H9 (cell line): Measurements from ENCODE around the gene RABGAP1L. TPM values are rescaled to one million over a fixed set of nuclear protein-coding genes. Genes with fewer than 3 reads are reported as not detected.

Source experiments
- DNase-seq: peaks from one replicate; pipeline ENCODE4 v3.0.0-alpha.2; 2017
- H2AFZ ChIP-seq: one replicate; pipeline ENCODE4 v1.6.1; 2013; ENCODE audit warnings: mild to moderate bottlenecking, low read length, control low read depth, moderate library complexity
- H2AK5ac ChIP-seq: 2 replicates; pipeline ENCODE4 v1.6.1; 2013; ENCODE audit warnings: low read length, control low read depth, mixed read lengths; ENCODE audit not compliant: insufficient read length
- H2BK120ac ChIP-seq: one replicate; pipeline ENCODE4 v1.6.1; 2013; ENCODE audit warnings: low read depth, mild to moderate bottlenecking, low read length, control low read depth, inconsistent platforms; ENCODE audit not compliant: poor library complexity, severe bottlenecking
- H2BK12ac ChIP-seq: 2 replicates; pipeline ENCODE4 v1.6.1; 2013; ENCODE audit warnings: low read length, control low read depth, mixed read lengths, low read depth; ENCODE audit not compliant: insufficient read length
- H2BK15ac ChIP-seq: 2 replicates; pipeline ENCODE4 v1.6.1; 2013; ENCODE audit warnings: low read depth, low read length, control low read depth
- H2BK20ac ChIP-seq: one replicate; pipeline ENCODE4 v1.6.1; 2013; ENCODE audit warnings: low read depth, mild to moderate bottlenecking, low read length, control low read depth, inconsistent platforms; ENCODE audit not compliant: poor library complexity, severe bottlenecking
- H2BK5ac ChIP-seq: 2 replicates; pipeline ENCODE4 v1.6.1; 2013; ENCODE audit warnings: low read length, control low read depth, mixed read lengths; ENCODE audit not compliant: insufficient read length
- H3K14ac ChIP-seq: 2 replicates; pipeline ENCODE4 v1.6.1; 2013; ENCODE audit warnings: low read length, control low read depth; ENCODE audit not compliant: insufficient read depth
- H3K18ac ChIP-seq: 2 replicates; pipeline ENCODE4 v1.6.1; 2013; ENCODE audit warnings: low read depth, mild to moderate bottlenecking, mixed read lengths, low read length, control low read depth; ENCODE audit not compliant: insufficient read length
- H3K23ac ChIP-seq: 2 replicates; pipeline ENCODE4 v1.6.1; 2013; ENCODE audit warnings: low read length, control low read depth, mixed read lengths, low read depth; ENCODE audit not compliant: insufficient read length
- H3K23me2 ChIP-seq: 2 replicates; pipeline ENCODE4 v1.6.1; 2013; ENCODE audit warnings: low read depth, mild to moderate bottlenecking, mixed read lengths, low read length, control low read depth; ENCODE audit not compliant: insufficient read length, poor library complexity, severe bottlenecking
- H3K27ac ChIP-seq: 2 replicates; pipeline ENCODE4 v1.5.1; 2013; ENCODE audit warnings: low read length, control low read depth, mixed read lengths, low read depth; ENCODE audit not compliant: insufficient read length
- H3K27me3 ChIP-seq: 2 replicates; pipeline ENCODE4 v1.6.1; 2013; ENCODE audit warnings: low read length, control low read depth, inconsistent platforms; ENCODE audit not compliant: insufficient read depth
- H3K4ac ChIP-seq: 2 replicates; pipeline ENCODE4 v1.6.1; 2013; ENCODE audit warnings: low read depth, mild to moderate bottlenecking, control low read depth, inconsistent platforms, low read length, moderate library complexity
- H3K4me1 ChIP-seq: 2 replicates; pipeline ENCODE4 v1.6.1; 2013; ENCODE audit warnings: low read length, control low read depth, inconsistent platforms; ENCODE audit not compliant: insufficient read depth
- H3K4me2 ChIP-seq: 2 replicates; pipeline ENCODE4 v1.6.1; 2013; ENCODE audit warnings: low read length, control low read depth, mixed read lengths; ENCODE audit not compliant: insufficient read length, insufficient read depth
- H3K56ac ChIP-seq: 2 replicates; pipeline ENCODE4 v1.6.1; 2013; ENCODE audit warnings: low read depth, mild to moderate bottlenecking, mixed read lengths, low read length, control low read depth; ENCODE audit not compliant: insufficient read length
- H3K79me1 ChIP-seq: 2 replicates; pipeline ENCODE4 v1.6.1; 2013; ENCODE audit warnings: low read depth, mild to moderate bottlenecking, moderate library complexity, low read length, control low read depth, inconsistent platforms; ENCODE audit not compliant: insufficient read depth, poor library complexity, severe bottlenecking
- H3K79me2 ChIP-seq: 2 replicates; pipeline ENCODE4 v1.6.1; 2013; ENCODE audit warnings: low read length, control low read depth, inconsistent platforms; ENCODE audit not compliant: insufficient read depth
- H3K9ac ChIP-seq: 2 replicates; pipeline ENCODE4 v1.6.1; 2013; ENCODE audit warnings: low read length, control low read depth, mixed read lengths; ENCODE audit not compliant: insufficient read length; ENCODE audit errors: extremely low read depth
- H3K9me3 ChIP-seq: one replicate; pipeline ENCODE4 v1.6.1; 2013; ENCODE audit warnings: low read depth, low read length, inconsistent platforms; ENCODE audit not compliant: control insufficient read depth
- H3T11ph ChIP-seq: one replicate; pipeline ENCODE4 v1.6.1; 2013; ENCODE audit warnings: mild to moderate bottlenecking, low read length, control low read depth, inconsistent platforms
- H4K20me1 ChIP-seq: one replicate; pipeline ENCODE4 v1.6.1; 2013; ENCODE audit not compliant: control insufficient read depth, insufficient read length, insufficient read depth
- H4K5ac ChIP-seq: 2 replicates; pipeline ENCODE4 v1.6.1; 2013; ENCODE audit warnings: low read depth, mild to moderate bottlenecking, mixed read lengths, low read length, control low read depth; ENCODE audit not compliant: insufficient read length
- H4K8ac ChIP-seq: replicated peaks from 2 replicates; pipeline ENCODE4 v1.6.1; 2013; ENCODE audit warnings: low read length, control low read depth, mixed read lengths, low read depth; ENCODE audit not compliant: insufficient read length
- H4K91ac ChIP-seq: 2 replicates; pipeline ENCODE4 v1.6.1; 2013; ENCODE audit warnings: low read depth, mild to moderate bottlenecking, moderate library complexity, mixed read lengths, low read length, control low read depth; ENCODE audit not compliant: insufficient read length
- H3K27ac Mint-ChIP-seq, 3 experiments: 2 replicates in 2 of 3; 3 replicates in 1 of 3; pipeline ENCODE4 v1.8.0; 2020 to 2021; ENCODE audit warnings: mixed read lengths in 3 of 3, mild to moderate bottlenecking in 1 of 3, moderate library complexity in 1 of 3
- H3K27me3 Mint-ChIP-seq: 2 replicates; pipeline ENCODE4 v1.8.0; 2021; ENCODE audit warnings: low read depth, mild to moderate bottlenecking, moderate library complexity, mixed read lengths
- H3K36me3 Mint-ChIP-seq, 3 experiments: 2 replicates in 2 of 3; 3 replicates in 1 of 3; pipeline ENCODE4 v1.8.0; 2020 to 2021; ENCODE audit warnings: low read depth in 3 of 3, mixed read lengths in 3 of 3; ENCODE audit not compliant: insufficient read depth in 1 of 3
- H3K4me1 Mint-ChIP-seq, 2 experiments: 2 replicates each; pipeline ENCODE4 v1.8.0; 2020; ENCODE audit warnings: mixed read lengths in 2 of 2
- H3K4me3 Mint-ChIP-seq, 2 experiments: 2 replicates in 1 of 2; 3 replicates in 1 of 2; pipeline ENCODE4 v1.8.0; 2020 to 2021; ENCODE audit warnings: mild to moderate bottlenecking in 2 of 2, mixed read lengths in 2 of 2, moderate library complexity in 1 of 2
- H3K9me3 Mint-ChIP-seq, 2 experiments: 2 replicates in 1 of 2; 3 replicates in 1 of 2; pipeline ENCODE4 v1.8.0; 2020; ENCODE audit warnings: mild to moderate bottlenecking in 2 of 2, mixed read lengths in 2 of 2, moderate library complexity in 1 of 2
- CTCF ChIP-seq: fragments of 200-600 bp; sonication (generic); conservative IDR thresholded peaks from 3 replicates; pipeline ENCODE4 v1.8.0; 2021; ENCODE audit warnings: antibody characterized with exemption, mild to moderate bottlenecking
- WGBS: extraction: QIAGEN DNeasy Blood & Tissue Kit; methylation state at CpG from one replicate; pipeline ENCODE4 v1.1.7; 2013; ENCODE audit warnings: missing lambda C conversion rate, low lambda C conversion rate, mixed read lengths; ENCODE audit not compliant: insufficient read length; ENCODE audit errors: extremely low coverage; 5-methylcytosine and 5-hydroxymethylcytosine counted together
- total RNA-seq: library from RNA; stranded (reverse); gene quantifications from 2 replicates; pipeline ENCODE4 v1.2.1, GENCODE V29; 2021

The RABGAP1L gene
- total RNA-seq, 1 experiment from 2014 or later: 147 TPM

- Histone ChIP-seq H2BK120ac (no peak overlapping the region), H3K18ac (no peak overlapping the region), H3K23ac (no peak overlapping the region), H2BK15ac (no peak overlapping the region), H3K27ac (no peak overlapping the region), H4K5ac (no peak overlapping the region), H3K4ac (no peak overlapping the region), H3K9ac (no peak overlapping the region), H2AK5ac (no peak overlapping the region), H3K79me2 (no peaks in the 10 kb centered on the region), H4K8ac (no peak overlapping the region), H2BK12ac (no peak overlapping the region), H2BK20ac (no peak overlapping the region), H3T11ph (no peak overlapping the region), H2BK5ac (no peak overlapping the region), H2AFZ (no peak overlapping the region), H3K27me3 (no peaks in the 10 kb centered on the region), H3K23me2 (no peaks in the 10 kb centered on the region), H3K9me3 (no peaks in the 10 kb centered on the region), H3K4me1 (no peaks in the 10 kb centered on the region), H3K4me2 (no peak overlapping the region), H3K56ac (no peak overlapping the region), H4K91ac (no peak overlapping the region), H3K79me1 (no peaks in the 10 kb centered on the region), H4K20me1 (no peaks in the 10 kb centered on the region), H3K14ac (no peak overlapping the region)
- no peak for DNase-seq
- no peaks in the 10 kb centered on the region for H3K27me3 Mint-ChIP-seq
- H3K36me3 Mint-ChIP-seq: no peaks in the 10 kb centered on the region
- no peaks in the 10 kb centered on the region for H3K9me3 Mint-ChIP-seq
- H3K27ac Mint-ChIP-seq: 0 out of 7 replicates have a peak overlapping the region, but pooled peaks of 1 of the 3 experiments have one; percentile 2
- H3K4me1 Mint-ChIP-seq: peaks cover 7 to 13% of the 10 kb centered on the region in 2 experiments; a peak in 3 of 4 replicates
- WGBS: no CpG with 5 or more reads among the region's 2 CpGs
- peak; percentile 73 for TF ChIP-seq CTCF
- no peak overlapping the region for H3K4me3 Mint-ChIP-seq
Measured at GRCh38 chr1:174726167-174726879, 567.0 kb downstream of the RABGAP1L start.
